GM21737 (cell line): ENCODE measurements around the gene SBF2.
"Not testable (repeated sequence)": the region's sequence is repeated elsewhere in the genome, so short reads cannot be mapped to it uniquely, and the experiment has no call there.

ENCODE experiments used
- ATAC-seq: cut with Tn5 transposase; IDR thresholded peaks from one replicate; pipeline ENCODE4 v1.9.1; 2021; ENCODE audit warnings: mild to moderate bottlenecking, moderate library complexity; ENCODE audit not compliant: unreplicated experiment

Gene SBF2

DNA sequence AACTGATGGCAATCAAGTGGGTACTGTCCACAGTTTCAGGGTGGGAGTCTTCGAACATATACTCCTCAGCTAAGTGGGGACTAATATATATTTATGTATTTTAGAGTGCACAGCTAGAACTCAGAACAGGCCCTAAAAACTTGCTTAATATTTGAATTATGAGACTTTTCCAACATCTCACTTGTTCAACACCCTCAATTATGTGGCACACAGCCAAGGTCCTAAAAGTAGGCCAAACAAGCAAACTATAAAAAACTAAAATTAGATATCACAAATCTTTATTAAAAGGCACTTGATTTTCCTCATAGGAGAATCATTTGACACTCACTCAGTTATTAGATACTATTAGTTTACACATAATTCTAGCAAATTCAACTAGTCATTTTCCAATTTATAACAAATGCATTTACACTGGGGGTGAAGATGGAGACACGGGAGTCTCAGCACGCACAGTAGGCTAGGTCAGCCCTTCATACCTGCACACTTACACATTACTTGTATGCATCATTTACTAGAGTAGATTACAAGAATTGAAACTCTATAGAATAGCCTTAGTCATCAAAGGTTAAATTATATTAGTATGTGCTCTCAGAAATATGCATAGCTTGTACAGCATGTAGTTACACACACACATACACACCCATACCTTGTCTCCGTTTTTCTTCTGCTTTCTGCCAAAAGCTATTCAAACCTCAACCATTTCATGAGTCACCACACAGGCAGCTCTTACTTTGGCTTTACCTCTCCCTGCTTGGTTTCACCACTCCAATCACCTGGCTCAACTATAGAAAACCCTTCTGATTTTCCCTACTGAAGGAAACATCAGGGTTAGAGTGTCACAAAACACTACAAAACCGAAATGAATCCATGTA is 171.5 kb downstream of the SBF2 start:
- no peak for ATAC-seq

DNA sequence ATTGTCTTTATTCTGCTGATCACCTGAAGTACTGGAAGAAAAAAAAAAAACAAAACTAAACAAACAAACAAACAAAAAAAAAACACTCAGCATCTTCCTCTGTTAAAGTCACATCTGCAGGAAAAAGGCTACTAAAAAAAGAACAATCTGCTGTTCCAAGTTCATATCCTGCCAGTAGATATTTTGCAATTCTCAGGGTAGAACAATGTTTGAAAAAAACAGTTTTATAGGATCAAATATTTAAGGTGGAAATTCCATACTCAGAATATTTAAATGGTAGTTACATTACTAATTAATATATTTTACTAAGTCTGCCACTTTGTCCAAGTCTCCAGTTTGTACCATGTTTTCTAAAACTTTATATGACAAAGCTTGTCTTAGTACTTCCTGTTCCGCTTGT is 175.2 kb downstream of the SBF2 start:
- no peak for ATAC-seq

- ATAC-seq = no peak
These were observed 176.2 kb downstream of the SBF2 start for GRCh38 chr11:10117709-10118351.

- no peak for ATAC-seq
These were observed 177.4 kb downstream of the SBF2 start for GRCh38 chr11:10116588-10116987.

DNA sequence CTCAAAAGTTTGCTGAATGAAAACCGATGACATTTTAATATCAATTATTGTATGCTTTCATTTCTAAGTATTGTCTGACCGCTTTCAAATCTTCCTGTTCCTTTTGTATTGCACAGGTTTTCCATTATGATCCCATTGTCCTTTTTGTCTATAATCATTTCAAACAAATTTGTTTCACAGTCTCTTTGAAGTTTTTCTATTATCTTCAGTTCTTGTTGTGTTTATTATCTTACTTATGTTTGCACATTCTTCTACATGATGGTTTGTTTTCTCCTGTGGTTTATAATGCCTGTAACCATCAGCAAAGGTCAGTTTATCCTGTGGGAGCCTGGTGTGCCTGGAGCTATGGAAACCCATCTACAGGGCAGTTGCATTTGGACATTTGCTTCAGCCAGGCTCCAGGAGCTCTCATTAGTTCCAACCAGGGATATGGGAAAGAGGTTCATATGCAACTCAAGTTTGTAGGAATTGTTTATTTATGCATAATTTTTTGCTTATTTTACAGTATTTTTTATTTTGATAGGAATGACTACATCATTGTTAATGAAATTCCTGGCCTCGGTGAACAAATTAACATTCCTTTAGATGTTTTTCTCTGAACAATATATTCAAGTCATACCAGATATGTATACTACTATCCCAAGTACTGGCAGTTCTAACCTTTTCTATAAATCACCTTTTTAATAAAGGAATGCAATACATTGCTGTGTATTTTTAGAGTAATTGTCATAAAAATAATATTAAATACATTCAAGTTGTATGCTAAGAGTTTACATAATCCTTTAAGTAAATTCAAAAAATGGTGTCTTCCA is 179.2 kb downstream of the SBF2 start:
- ATAC-seq = no peak

DNA sequence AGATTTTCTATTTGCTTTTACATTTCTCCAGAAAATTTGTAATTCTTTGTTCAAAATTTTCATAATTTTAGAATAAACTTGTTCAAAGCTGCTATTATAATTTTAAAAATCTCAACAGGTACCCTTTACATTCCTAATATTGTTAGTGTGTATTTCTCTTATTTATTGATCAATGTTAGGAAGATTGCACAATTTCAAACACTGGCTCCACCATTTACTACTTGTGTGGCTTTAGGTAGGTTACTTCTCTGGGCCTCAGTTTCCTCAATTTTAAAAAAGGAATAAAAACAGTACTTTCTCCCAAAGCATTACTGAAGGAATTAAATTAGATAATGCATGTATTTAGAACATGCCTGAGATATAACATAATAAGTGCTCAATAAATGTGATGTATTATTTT is 180.2 kb downstream of the SBF2 start:
- no peak for ATAC-seq

GRCh38 chr11:10109806-10110205 is 184.2 kb downstream of the SBF2 start:
- ATAC-seq = no peak

DNA sequence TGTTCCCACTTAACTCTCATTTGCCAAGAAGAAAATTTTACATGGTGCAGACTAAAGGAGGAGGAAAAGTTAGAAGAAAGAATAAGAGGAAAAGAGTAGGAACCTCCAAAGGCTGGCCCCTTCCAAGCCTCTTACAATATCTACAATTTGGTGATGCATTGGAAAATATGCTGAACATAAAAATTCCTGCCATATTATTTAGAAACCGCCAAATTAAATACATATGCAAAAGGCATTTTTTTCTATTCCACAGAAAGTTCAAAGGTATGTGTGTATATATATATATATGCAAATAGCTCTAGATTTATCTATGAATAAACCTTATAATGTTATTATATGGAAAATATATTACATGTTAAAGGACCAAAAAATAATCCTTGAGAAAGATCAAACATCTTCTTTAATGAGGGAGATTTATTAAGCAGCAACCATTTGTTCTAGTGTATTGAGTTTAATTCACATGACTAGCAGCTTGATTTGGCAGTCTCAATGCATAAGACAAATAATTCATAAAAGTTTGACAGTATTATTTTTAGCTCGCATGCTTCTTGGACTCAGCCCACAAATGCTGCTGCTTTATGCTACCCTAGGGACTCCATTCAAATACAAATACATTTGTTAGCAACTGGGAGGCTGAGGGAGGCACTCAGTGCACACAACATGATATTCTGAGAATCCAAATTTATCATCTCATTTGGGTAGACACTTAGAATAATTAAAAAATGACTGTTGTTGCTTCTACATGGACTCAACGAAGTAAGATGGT is 184.9 kb downstream of the SBF2 start:
- no peak for ATAC-seq

DNA sequence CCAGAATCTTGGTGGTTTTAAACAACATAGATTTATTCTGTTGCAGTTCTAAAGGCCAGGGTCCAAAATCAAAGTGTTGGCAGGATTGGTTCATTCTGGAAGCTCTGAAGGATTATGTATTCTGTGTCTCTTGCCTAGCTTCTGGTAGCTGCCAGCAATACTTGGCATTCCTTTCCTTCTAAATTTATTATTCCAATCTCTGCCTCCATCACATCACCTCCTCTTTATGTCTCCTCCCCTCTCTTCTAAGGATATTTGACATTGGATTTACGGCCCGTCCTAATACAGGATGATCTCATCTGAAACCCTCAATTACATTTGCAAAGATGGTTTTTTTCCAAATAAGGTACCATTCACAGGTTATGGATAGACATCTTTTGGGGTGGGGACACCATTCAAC is 186.5 kb downstream of the SBF2 start:
- no peak for ATAC-seq

DNA sequence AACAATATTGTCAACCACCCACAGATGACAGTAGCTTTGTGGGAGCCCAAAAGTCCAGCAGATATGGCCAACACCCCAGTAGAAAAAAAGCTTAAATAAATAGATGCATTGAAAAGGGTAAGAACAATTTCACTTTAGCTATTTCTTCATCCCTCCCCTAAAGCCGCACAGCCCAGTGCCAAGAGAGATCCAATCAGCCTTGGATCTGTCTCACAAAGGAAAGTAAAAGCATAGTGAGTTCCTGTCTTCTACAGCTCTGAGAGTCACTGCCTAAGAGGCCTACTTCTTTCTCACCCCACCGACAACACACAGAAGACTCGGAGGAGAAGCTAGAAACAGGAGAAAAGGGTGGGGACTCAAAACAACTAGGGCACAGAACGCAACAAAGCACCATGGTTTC is 196.4 kb downstream of the SBF2 start:
- ATAC-seq = no peak

GRCh38 chr11:10096987-10097386 is 197.0 kb downstream of the SBF2 start:
- no peak for ATAC-seq

- no peak for ATAC-seq
These were observed 198.4 kb downstream of the SBF2 start for GRCh38 chr11:10095412-10096208.

GRCh38 chr11:10092426-10092825 is 201.6 kb downstream of the SBF2 start:
- ATAC-seq = no peak

DNA sequence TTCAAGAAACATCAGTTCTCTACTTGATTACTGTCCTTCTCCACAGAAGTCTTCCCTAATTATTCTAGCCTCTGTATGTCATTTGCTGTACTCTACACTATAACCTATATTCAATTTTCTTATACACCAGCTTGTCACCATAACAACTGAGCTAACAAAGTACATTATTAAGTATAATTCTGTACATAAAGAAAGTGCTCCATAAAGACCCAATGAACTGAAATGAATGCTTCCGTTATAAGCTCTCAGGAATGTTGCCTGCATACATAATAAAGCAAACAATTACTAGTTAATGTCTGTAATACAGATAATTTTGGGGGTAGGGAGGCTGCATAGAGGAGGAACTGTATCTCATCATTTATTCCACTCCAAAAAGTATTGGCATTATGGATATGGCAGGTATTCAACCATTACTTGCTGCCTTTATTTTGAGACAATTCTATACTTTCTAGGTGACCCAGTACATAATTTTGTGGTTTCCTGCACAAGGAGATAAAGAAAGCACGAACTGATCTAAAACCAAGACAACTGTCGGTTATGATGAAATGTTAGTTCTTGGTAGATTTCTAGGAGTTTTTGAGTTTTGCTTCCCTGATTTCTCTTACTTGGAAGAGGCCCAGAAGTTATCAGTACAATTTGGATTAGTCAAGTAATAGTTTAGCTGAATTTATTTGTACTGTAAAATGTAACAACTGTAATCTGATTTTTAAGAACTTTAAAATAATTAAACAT is 202.5 kb downstream of the SBF2 start:
- ATAC-seq = no peak

GRCh38 chr11:10087923-10088225 is 206.1 kb downstream of the SBF2 start:
- ATAC-seq = not testable (repeated sequence)

DNA sequence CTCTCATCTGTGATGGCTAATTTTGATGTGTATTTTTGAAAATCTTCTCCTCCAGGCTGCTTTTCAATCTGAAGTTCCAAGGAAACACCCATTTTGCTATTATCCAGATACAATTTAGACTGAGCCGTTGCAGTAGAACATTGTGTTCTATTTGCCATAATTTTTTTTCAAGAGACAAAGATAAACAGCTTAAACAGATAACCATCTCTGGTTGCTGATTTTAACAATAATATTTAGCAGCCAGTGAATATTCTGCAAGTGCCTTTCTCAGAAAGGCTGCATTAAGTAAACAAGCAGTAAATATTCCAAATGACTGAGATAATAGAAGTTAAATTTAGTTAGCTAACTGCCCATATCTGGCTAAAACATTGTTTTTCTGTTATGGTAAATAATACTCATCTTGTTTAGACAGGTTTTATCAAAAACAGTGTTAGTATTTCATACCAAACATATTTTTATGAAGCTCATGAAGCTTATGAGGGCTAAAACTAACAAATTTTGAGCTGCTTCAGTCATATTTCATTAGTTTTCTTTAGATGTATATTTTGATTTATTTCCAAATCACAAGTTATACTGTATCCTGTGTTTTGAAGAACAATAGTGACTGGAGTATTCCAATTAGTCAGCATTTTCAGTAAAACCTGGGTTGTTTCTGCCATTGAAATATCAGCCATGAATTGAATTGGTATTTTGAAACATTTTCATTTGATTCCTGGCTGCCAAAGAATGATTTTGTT is 206.7 kb downstream of the SBF2 start:
- no peak for ATAC-seq

- ATAC-seq = no peak
These were observed 213.9 kb downstream of the SBF2 start for GRCh38 chr11:10080138-10080537.

- ATAC-seq = no peak
These were observed 217.4 kb downstream of the SBF2 start for GRCh38 chr11:10076458-10077141.
